ENCODE results near the gene PAGR1.

PAGR1 gene

GRCh38 chr16:29834079-29834478, 18.1 kb downstream of the PAGR1 start:
- Histone ChIP-seq H3K27me3 (no peaks in the 10 kb centered on the region), H3K4me3 (ENCODE audit: low read depth, low read length) (no peak overlapping the region), H3K4me1 (no peaks in the 10 kb centered on the region), H3K36me3 (no peaks in the 10 kb centered on the region), H3K9me3 (no peaks in the 10 kb centered on the region)
- TF ChIP-seq CTCF (IDR thresholded peaks at IDR 0.05; ENCODE audit: low read depth, low read length) = no peak
- no peak for DNase-seq

- DNase-seq = no peak
- no peaks in the 10 kb centered on the region for H3K4me1 ChIP-seq
- no peaks in the 10 kb centered on the region for H3K36me3 ChIP-seq
- H3K9me3 ChIP-seq = no peaks in the 10 kb centered on the region
- no peaks in the 10 kb centered on the region for H3K27me3 ChIP-seq
- H3K4me3 ChIP-seq (ENCODE audit: low read depth, low read length) = no peak overlapping the region
- no peak for TF ChIP-seq CTCF (IDR thresholded peaks at IDR 0.05; ENCODE audit: low read depth, low read length)
Observed at GRCh38 chr16:29835926-29836325, 20.0 kb downstream of the PAGR1 start.

GRCh38 chr16:29836623-29837022, 20.7 kb downstream of the PAGR1 start:
- Histone ChIP-seq H3K4me3 (ENCODE audit: low read depth, low read length) (no peak overlapping the region), H3K27me3 (no peaks in the 10 kb centered on the region), H3K4me1 (no peaks in the 10 kb centered on the region), H3K36me3 (no peaks in the 10 kb centered on the region), H3K9me3 (no peaks in the 10 kb centered on the region)
- DNase-seq = no peak
- TF ChIP-seq CTCF (IDR thresholded peaks at IDR 0.05; ENCODE audit: low read depth, low read length) = no peak

- DNase-seq = no peak
- Histone ChIP-seq H3K9me3 (no peaks in the 10 kb centered on the region), H3K4me3 (ENCODE audit: low read depth, low read length) (no peak overlapping the region), H3K27me3 (no peaks in the 10 kb centered on the region), H3K36me3 (no peaks in the 10 kb centered on the region), H3K4me1 (no peaks in the 10 kb centered on the region)
- TF ChIP-seq CTCF (IDR thresholded peaks at IDR 0.05; ENCODE audit: low read depth, low read length) = no peak
Observed at GRCh38 chr16:29837841-29838240, 21.9 kb downstream of the PAGR1 start.

- Histone ChIP-seq H3K27me3 (no peaks in the 10 kb centered on the region), H3K36me3 (no peaks in the 10 kb centered on the region), H3K4me1 (no peaks in the 10 kb centered on the region), H3K4me3 (ENCODE audit: low read depth, low read length) (no peak overlapping the region), H3K9me3 (no peaks in the 10 kb centered on the region)
- no peak for DNase-seq
- TF ChIP-seq CTCF (IDR thresholded peaks at IDR 0.05; ENCODE audit: low read depth, low read length) = no peak
Observed at GRCh38 chr16:29839822-29840221, 23.9 kb downstream of the PAGR1 start.

- TF ChIP-seq CTCF (IDR thresholded peaks at IDR 0.05; ENCODE audit: low read depth, low read length) = no peak
Observed at GRCh38 chr16:29840240-29840639, 24.3 kb downstream of the PAGR1 start.

More at GRCh38 chr16:29840240-29840639, 24.3 kb downstream of the PAGR1 start:
- Histone ChIP-seq H3K27me3 (no peaks in the 10 kb centered on the region), H3K9me3 (no peaks in the 10 kb centered on the region), H3K36me3 (no peaks in the 10 kb centered on the region), H3K4me3 (ENCODE audit: low read depth, low read length) (no peak overlapping the region), H3K4me1 (no peaks in the 10 kb centered on the region)
- no peak for DNase-seq
